HG02884 (cell line): ENCODE measurements around the gene DUSP28.

Experiments
- ATAC-seq: cut with Tn5 transposase; IDR thresholded peaks from one replicate; pipeline ENCODE4 v1.9.1; 2021; ENCODE audit warnings: mild to moderate bottlenecking, moderate library complexity; ENCODE audit not compliant: unreplicated experiment

Gene DUSP28

DNA sequence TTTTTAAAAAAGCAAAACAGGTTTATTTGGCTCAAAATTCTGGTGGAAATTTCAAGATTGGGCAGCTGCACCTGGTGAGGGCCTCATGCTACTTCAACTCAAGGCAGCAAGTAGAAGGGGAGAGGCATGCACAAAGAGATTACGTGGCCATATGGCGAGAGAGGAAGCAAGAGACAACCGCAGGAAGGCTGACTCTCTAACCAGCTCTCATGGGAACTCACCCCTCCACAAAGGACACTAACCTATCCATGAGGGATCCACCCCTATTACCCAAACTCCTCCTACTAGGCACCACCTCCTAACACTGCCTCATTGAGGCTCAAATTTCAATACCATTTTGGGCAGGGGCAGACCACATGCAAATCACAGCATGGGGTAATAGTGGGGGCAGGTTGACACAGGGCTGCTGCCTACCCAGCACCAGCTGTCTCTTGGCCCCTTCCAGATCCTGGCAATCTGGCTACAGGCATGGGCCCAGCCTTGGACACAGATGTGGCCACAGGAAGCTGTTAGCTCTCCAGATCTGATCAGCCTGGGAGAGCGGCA, 24.4 kb downstream of the DUSP28 start:
- peak; percentile 57 for ATAC-seq

DNA sequence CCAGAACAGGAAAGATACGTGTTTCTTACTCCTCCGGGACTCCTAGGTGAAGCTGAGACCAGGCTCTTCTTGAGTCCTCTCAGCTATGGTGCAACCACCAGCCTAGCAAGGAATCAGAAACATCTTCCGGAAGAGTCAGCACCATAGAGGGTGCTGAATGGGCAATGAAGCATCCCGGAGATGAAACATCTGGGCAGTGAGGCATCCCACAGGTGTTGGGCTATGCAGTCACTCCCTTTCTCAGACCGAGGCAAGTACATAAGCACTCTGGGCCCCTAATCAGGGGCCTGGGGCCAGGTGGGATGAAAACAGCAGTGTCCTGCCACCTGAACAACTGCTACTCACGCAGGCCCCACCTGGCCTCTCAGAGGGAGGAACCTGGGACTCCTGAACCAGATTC, 24.9 kb downstream of the DUSP28 start:
- ATAC-seq = no peak

GRCh38 chr2:240585681-240586197, 25.6 kb downstream of the DUSP28 start:
- ATAC-seq = no peak

DNA sequence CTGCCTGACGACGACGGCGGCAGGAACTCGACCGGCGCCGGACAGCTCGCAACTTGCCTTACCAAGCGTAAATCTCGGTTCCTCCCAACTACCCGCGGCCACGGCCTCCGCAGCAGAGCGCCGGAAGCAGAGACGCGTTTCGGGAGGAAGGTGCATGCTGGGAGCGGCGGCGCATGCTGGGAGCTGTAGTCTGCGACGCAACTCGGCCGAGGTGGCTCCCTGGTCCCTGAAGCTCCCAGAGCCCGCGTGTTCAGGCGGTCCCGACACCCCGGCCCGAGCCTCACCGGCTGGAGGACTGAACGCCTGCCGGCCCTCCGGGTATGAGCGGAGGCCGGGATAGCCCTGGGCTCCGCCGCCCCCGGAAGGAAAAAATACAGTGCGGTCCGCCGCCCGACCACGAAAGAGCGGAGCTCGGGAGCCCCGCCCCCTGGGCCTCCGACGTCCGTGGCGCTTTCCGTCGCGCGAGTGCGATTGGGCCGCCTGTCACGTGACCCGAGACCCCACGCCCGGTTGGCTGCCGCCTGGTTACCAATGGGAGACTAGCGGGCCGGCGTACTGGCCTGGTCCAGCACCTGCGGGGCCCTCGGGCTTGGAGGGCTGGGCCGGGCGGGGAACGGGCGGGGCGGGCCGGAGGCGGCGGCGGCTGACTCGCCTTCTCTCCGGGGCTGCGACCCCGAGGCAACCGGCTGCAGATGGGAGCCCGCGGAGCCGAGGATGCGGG, 26.2 kb downstream of the DUSP28 start, which contains the start of gene CAPN10:
CAPN10 (plus strand) TSS at position 537 of the 721 bp plus-strand sequence; CDS start at position 715, 178 bp downstream.
- peak; percentile 56 for ATAC-seq

- peak; percentile 5 for ATAC-seq
These were observed 27.0 kb downstream of the DUSP28 start for GRCh38 chr2:240586919-240587800.

- ATAC-seq = no peak
These were observed 28.0 kb downstream of the DUSP28 start for GRCh38 chr2:240588006-240588655.

- ATAC-seq = no peak
These were observed 28.5 kb downstream of the DUSP28 start for GRCh38 chr2:240588669-240589068.

DNA sequence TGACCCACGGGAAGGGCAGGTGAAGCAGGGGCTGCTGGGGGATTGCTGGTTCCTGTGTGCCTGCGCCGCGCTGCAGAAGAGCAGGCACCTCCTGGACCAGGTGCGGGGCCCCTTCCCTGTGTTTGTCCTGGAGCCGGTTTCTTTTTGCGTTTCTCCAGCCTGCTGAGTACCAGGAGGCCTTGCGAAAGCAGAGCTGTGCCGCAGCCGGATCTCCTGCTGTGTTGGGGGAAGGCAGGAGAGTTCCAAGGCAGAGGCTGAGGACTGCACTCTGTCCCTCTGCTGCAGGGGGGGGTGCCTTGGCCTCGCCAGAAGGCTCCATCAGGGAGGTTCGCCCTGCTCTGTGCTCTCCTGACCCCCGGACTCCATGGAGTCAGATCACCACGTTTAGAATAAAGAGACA, 29.2 kb downstream of the DUSP28 start:
- ATAC-seq = no peak

DNA sequence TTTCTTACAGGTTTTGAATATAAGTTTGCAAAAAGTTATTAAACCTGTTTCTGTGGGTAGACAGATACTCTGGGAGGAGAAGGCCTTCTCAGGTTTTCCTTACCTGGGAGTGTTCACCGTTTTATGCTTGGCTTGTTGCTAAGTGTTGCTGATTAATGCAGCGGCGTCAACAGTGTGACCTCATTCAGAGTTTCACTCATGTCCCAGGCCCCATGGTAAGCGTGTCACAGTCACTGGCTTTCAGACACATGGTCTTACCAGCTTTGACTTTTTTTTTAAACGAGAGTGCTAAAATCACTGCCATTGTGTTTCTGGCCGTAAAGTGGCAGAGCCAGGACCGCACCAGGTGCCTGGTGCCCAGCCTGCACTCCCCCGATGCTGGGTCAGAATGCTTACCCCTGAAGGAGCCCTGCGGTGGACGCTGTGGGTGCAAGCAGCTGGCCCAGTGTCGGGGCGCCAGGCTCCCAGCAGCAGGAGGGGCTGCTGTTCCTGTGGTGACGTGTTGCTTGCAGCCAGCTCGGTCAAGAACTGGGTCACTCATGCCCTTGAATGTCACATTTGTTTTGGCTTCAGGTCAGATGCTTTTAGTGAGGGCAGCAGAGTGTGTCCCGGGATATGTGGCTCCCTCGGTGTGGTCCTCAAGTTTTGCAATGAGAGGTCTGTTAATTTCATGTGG, 29.8 kb downstream of the DUSP28 start:
- ATAC-seq = no peak

DNA sequence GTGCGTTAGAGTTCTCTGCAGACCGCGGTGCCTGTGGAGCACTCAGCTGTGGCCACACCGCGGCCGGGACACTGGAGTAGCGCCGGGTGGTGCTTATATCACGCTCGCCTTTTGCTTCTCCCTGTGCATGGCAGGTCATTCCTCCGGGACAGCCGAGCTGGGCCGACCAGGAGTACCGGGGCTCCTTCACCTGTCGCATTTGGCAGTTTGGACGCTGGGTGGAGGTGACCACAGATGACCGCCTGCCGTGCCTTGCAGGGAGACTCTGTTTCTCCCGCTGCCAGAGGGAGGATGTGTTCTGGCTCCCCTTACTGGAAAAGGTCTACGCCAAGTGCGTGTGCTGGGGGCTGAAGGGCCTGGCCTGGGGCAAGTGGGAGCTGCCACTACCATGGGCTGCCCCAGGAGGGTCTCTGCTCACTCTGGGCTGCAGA, 30.5 kb downstream of the DUSP28 start:
- ATAC-seq = no peak

DNA sequence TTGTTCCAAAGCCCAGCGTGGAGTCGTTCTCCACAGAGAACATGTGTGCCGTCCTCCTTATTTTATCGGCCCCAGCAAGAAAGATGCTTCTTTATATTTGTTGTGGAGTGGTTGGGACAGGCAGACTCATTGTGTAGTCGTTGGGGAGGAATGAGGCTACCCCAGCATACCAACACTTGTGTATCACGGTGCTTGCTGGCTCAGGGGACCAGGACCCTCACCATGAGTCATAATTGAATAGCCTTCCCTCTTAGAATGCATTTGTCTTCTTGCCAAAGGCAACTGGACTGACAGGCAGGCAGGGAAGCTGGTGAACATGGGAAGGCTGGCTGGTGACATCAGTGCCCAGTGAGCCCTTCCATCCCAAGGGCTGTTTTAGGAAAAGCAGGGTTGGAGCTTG, 31.1 kb downstream of the DUSP28 start:
- no peak for ATAC-seq

GRCh38 chr2:240591784-240592183, 31.6 kb downstream of the DUSP28 start:
- no peak for ATAC-seq

DNA sequence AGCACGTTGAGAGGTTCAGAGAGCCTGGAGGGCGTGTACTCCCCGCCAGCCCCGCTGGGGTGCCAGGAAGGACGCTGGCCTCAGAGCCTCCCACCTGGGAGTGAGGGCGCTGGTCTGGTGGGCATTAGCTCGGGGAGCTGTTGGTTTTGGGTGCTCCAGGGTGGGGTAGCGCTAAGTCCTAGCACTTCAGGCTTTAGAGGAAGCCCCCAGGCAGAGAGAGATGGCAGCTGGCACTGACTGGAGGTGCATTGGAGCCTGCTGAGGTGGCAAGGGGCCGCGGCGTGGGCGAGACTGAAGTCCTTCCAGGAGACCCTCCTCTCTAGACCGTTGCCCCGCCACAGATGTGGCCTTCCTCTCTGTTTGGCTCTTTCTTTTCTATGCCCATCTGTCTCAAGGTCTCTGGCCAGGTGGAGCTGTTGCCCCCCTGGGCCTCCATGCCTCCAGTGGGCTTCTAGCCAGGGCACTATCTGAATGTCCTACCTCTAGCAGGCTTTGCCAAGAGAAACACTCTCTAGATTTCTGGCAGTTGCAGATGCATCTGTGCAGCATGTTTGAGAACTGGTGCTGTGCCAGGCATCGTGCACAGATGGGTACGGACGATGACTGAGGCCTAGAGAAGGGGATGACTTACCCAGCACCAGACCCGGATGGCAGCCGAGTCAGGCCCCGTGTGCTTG, 33.0 kb downstream of the DUSP28 start:
- ATAC-seq = no peak

DNA sequence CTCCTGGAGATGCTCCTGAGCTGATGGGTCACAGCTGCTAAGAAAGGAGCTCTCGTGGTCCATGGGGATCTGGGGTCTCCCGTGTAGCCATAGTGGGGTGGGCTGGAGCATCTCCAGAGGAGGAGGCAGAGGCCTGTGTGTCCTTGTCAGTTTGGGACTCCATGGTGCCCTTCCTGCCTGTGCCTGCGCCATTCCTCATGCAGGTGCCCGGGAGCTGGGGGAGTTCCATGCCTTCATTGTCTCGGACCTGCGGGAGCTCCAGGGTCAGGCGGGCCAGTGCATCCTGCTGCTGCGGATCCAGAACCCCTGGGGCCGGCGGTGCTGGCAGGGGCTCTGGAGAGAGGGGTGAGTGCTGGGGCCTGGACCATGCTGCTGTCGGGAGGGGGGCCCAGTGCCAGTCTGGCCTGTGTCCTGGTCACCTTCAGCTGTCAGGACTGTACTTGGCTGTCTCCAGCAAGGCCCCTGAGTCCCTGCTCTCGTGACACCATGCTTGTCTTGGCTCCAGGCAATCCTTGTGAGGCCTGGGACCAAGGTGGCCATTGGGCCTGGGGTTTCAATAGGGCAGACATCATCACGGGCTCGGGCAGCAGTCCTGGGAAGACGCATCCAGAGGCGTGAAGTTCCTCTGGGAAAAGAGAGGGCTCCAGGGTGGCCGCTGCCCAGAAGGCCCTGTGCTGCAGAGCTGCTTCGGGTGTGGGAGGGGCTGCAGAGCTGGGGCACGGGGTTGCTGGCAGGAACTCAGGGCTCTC, 33.7 kb downstream of the DUSP28 start:
- ATAC-seq = no peak

- no peak for ATAC-seq
These were observed 34.6 kb downstream of the DUSP28 start for GRCh38 chr2:240594511-240595380.

DNA sequence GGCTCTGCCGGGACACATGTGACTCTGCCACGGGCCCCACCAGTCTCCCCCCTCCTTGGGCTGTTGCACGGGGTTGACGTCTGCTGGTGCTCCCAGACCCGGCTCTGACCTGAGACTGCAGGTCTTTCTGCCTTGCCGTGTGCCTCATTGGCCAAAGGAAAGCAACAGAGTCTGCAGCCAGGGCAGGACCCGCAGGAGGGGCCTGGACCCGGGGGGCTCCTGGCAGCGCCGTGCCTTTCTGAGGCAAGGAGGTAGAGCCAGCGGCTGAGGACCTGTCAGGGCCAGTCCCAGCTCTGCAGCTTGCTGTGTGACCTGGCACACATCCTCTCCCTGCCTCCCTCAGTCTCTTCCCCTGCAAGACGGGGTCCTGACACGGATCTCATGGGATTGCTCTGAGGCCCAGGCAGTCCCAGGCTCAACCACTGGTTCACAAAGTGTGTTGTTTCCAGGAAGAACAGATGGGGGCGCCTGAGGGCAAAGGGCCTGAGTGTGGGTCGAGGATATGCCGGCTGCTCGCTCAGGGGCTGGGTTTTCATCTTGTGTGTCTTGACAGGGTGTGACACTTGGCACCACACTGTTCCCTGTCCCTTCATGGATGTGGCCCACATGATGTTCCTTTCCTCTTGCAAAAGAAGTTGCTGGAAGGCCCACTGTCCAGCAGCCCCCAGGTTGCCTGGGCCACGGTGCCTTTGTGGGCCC, 35.4 kb downstream of the DUSP28 start:
- no peak for ATAC-seq

DNA sequence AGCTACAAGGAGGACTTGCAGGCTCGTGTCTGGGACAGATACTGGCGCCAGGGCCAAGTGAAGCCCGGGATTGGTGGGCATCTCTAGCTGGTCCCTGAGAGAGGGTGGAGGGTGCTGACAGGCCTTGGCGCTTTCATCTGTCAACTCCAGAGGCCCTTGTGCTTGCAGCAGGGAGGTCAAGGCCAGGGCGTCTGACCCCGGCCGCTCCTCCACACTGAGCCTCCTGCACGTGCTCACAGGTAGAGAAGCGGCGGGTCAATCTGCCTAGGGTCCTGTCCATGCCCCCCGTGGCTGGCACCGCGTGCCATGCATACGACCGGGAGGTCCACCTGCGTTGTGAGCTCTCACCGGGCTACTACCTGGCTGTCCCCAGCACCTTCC, 35.9 kb downstream of the DUSP28 start:
- no peak for ATAC-seq

DNA sequence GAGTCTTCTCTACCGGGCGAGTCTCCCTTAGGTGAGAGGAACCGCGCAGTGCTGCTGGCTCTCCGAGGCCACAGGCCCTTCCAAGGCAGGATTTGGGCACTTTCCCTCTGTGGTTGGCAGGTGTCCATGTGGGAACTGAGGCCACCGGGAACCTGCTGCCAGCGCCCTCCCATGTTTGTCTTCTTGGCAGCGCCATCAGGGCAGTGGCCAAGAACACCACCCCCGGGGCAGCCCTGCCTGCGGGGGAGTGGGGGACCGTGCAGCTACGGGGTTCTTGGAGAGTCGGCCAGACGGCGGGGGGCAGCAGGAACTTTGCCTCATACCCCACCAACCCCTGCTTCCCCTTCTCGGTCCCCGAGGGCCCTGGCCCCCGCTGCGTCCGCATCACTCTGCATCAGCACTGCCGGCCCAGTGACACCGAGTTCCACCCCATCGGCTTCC, 36.4 kb downstream of the DUSP28 start:
- no peak for ATAC-seq
